HG02981 (cell line): ENCODE results near the gene MAMSTR.

ENCODE experiments used
- ATAC-seq: cut with Tn5 transposase; IDR thresholded peaks from one replicate; pipeline ENCODE4 v1.9.1; 2021; ENCODE audit warnings: mild to moderate bottlenecking, moderate library complexity; ENCODE audit not compliant: unreplicated experiment

Gene MAMSTR

GRCh38 chr19:48746110-48746509, 26.6 kb upstream of the MAMSTR start:
- ATAC-seq: no peak

GRCh38 chr19:48745208-48745995, 25.9 kb upstream of the MAMSTR start:
- no peak for ATAC-seq

- no peak for ATAC-seq
These were observed 22.6 kb upstream of the MAMSTR start for GRCh38 chr19:48742096-48742495.

- ATAC-seq: no peak
These were observed 21.8 kb upstream of the MAMSTR start for GRCh38 chr19:48741129-48741999.

DNA sequence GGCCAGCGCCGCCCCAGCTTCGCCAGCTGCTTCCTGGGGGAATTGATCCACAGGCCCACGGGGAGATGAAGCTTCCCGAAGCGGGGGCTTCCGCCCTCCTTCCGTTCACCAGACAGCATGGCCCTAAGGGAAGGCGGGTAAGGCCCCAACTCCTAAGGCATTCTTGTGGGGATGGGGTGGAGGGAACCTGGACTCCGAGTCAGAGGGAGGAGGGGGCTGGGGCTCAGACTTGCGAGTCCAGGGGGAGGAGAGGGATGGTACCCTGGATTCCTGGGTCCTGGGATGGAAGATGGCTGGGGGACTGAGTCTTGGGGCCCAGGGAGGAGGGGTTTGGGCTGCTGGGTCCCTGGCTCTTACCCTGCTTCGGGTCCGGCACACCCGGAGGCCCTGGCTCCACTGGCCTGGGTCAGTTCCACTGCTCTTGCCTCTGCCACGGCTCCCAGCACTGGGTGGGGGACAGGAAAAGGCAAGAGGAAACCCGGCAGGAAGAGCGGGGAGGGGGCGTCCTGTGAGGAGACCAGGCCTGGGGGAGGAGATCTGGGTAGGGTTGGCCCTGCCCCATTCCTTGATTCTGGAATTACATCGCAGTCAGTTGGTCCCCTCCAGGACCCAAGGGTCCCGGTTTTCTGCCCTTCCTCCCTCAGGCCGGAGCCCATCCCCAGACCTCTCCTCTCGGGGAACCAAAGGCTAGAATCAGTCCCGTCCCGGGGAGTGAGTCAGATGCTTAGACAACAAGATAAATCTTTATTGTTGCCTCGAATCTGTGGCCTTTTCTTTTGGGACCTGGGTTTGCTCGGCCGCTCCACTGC, 20.8 kb upstream of the MAMSTR start, which contains the start of gene RASIP1:
TSS of gene RASIP1 (minus strand) at position 447 of the 809 bp plus-strand sequence. CDS start at position 119, 328 bp downstream.
- ATAC-seq: no peak

- ATAC-seq: no peak
These were observed 20.1 kb upstream of the MAMSTR start for GRCh38 chr19:48739404-48740163.

- peak; percentile 71 for ATAC-seq
These were observed 19.3 kb upstream of the MAMSTR start for GRCh38 chr19:48738557-48739403.

DNA sequence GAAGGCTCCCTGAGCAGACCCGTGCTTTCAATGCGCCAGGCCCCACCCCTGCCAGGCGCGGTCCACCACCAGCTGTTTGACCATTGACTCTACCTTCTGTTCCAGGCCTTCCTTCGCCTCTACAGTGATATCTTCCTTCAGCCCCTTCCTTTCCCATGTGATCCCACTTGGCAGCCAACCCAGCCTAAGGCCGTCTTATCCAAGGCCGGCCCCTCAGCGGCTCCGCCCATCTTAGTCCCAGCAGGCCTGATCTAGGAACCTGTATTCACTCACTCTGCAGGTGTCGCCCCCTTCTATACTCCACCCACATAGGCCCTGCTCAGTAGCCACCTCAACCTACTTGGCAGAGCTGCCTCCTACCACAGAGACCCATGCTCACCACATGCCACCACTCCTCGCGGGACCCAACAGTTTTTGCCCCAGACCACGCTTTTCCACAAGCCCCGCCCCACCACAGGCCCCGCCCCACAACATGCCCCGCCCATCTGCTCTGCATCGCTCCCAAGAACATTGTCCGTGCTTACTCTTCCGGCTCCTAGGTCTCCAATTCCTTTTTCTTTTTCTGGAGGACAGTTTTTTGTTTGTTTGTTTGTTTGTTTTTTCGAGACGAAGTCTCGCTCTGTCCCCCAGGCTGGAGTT, 18.0 kb upstream of the MAMSTR start:
- no peak for ATAC-seq

- ATAC-seq: no peak
These were observed 15.6 kb upstream of the MAMSTR start for GRCh38 chr19:48735031-48735615.

DNA sequence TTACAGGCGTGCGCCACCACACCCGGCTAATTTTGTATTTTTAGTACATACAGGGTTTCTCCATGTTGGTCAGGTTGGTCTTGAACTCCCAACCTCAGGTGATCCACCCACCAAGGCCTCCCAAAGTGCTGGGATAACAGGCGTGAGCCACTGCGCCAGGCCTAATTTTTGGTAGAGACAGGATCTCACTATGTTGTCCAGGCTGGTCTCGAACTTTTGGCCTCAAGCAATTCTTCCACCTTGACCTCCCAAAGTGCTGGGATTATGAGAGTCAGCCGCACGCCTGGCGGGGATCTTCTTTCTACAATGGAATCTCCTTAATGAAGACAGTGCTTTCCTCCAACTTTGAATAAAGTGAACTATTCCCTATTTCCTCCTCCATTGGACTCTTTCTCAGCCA, 15.1 kb upstream of the MAMSTR start:
- ATAC-seq: no peak

GRCh38 chr19:48731452-48731851, 11.9 kb upstream of the MAMSTR start:
- ATAC-seq: no peak

GRCh38 chr19:48728911-48729664, 9.6 kb upstream of the MAMSTR start:
- no peak for ATAC-seq

DNA sequence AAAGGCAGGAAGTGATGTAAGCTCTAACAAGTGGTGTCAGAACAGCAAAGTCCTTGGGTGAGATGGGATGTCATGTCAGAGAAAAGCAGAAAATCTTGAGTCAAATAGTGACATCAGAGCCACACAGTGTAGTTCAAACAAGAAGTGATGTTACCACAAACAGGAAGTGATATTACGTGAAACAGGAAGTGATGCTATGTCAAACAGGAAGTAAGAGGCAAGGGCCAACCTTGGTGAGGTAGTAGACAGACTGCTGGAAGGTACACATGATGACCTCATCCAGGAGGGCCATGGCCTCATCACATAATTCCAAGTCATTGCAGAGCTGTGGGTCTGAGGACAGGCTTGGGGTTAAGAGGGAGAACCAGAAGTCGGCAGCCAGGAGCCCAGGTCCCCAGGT, 7.0 kb upstream of the MAMSTR start:
- ATAC-seq: no peak

- ATAC-seq: no peak
These were observed 5.5 kb upstream of the MAMSTR start for GRCh38 chr19:48724796-48725753.

DNA sequence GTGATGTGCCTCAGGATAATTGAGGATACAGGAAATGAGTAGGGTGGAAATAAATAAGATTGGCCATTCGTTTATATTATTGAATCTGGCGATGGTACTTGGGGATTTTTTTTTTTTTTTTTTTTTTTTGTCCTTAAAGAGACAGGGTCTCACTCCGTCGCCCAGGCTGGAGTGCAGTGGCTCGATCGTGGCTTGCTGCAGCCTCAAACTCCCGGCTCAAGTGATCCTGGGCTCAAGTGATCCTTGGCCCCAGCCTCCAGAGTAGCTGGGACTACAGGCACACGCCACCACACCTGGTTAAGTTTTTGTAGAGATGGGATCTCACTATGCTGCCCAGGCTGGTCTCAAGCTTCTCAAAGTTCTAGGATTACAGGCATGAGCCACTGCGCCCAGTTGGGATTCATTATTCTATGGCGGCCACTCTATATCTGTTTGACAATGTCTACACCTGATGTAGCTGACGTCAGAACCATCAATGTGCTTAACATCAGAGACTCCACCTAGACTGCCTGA, 2.7 kb upstream of the MAMSTR start:
- ATAC-seq: no peak

- ATAC-seq: peak; percentile 78
These were observed 1.2 kb upstream of the MAMSTR start for GRCh38 chr19:48720613-48721296.
